ENCODE results near the gene GLYATL1B.

GRCh38 chr11:59135648-59136461 lies 49.7 kb downstream of the GLYATL1B start:
- no peak for TF ChIP-seq GATA2 (IDR thresholded peaks at IDR 0.05; ENCODE audit: low read depth, low read length)
- TF ChIP-seq GATA3 (IDR thresholded peaks at IDR 0.05; ENCODE audit: low read depth, low read length): no peak

All from SH-SY5Y (cell line).